Gastroesophageal sphincter (tissue), 3 donors: ENCODE measurements around the gene PPCDC.

Experiments used
- POLR2A ChIP-seq, 2 donors: fragments of 450-650 bp; IDR thresholded peaks; one replicate each; pipeline ENCODE4 v1.6.1; 2017; ENCODE audit warnings: antibody characterized with exemption in 2 of 2, mild to moderate bottlenecking in 2 of 2, moderate library complexity in 1 of 2
- TF ChIP-seq, protein P1 (sequence below), 4 experiments: fragments of 200-600 bp in 2 of 4; fragments of 450-650 bp in 2 of 4; sonication (generic) in 1 of 4; IDR thresholded peaks; one replicate each; pipeline ENCODE4 v1.5.1; 2017 to 2019; ENCODE audit warnings: antibody characterized with exemption in 4 of 4, mild to moderate bottlenecking in 2 of 4, moderate library complexity in 2 of 4

- TF ChIP-seq, protein P1, sequence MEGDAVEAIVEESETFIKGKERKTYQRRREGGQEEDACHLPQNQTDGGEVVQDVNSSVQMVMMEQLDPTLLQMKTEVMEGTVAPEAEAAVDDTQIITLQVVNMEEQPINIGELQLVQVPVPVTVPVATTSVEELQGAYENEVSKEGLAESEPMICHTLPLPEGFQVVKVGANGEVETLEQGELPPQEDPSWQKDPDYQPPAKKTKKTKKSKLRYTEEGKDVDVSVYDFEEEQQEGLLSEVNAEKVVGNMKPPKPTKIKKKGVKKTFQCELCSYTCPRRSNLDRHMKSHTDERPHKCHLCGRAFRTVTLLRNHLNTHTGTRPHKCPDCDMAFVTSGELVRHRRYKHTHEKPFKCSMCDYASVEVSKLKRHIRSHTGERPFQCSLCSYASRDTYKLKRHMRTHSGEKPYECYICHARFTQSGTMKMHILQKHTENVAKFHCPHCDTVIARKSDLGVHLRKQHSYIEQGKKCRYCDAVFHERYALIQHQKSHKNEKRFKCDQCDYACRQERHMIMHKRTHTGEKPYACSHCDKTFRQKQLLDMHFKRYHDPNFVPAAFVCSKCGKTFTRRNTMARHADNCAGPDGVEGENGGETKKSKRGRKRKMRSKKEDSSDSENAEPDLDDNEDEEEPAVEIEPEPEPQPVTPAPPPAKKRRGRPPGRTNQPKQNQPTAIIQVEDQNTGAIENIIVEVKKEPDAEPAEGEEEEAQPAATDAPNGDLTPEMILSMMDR (IDR thresholded peaks at IDR 0.05), result no peak
- TF ChIP-seq POLR2A (IDR thresholded peaks at IDR 0.05), result no peak
Observed at GRCh38 chr15:75049392-75049791, 26.0 kb downstream of the PPCDC start.
